Lower leg skin (tissue), 4 donors: ENCODE measurements around the gene PGLYRP3. TPM values are rescaled to one million over a fixed set of nuclear protein-coding genes. Genes with fewer than 3 reads are reported as not detected.

ENCODE experiments used
- DNase-seq, 2 donors: peaks; one replicate each; pipeline ENCODE4 v3.0.0-alpha.2; 2019; ENCODE audit warnings: low spot score in 2 of 2
- H3K4me3 ChIP-seq: fragments of 200-600 bp; sonication (generic); 2 replicates; pipeline ENCODE4 v1.5.1; 2017; ENCODE audit warnings: mild to moderate bottlenecking, low read depth; ENCODE audit not compliant: poor library complexity, severe bottlenecking
- CTCF ChIP-seq, 3 donors: fragments of 450-650 bp; IDR thresholded peaks; one replicate each; pipeline ENCODE4 v1.5.1; 2016; ENCODE audit warnings: antibody characterized with exemption in 3 of 3, mild to moderate bottlenecking in 3 of 3, moderate library complexity in 2 of 3
- POLR2A ChIP-seq, 2 donors: fragments of 450-650 bp; IDR thresholded peaks; one replicate each; pipeline ENCODE4 v1.6.1; 2016 to 2017; ENCODE audit warnings: antibody characterized with exemption in 2 of 2, mild to moderate bottlenecking in 1 of 2, moderate library complexity in 1 of 2
- WGBS, 2 donors: methylation state at CpG; one replicate each; pipeline ENCODE4 v1.1.5; 2018; 5-methylcytosine and 5-hydroxymethylcytosine counted together
- intact Hi-C: fragments of 100-400 bp; cut with DNase I; formaldehyde crosslinking; loops from one replicate; pipeline ENCODE4 v1.15.0; 2023; ENCODE audit warnings: low total_unique reads
- total RNA-seq, 4 donors: library from RNA; depleted of rRNA; stranded (reverse); fragments of >200 nt; gene quantifications; one replicate each; pipeline ENCODE4 v1.1.0, GENCODE V29; 2016

The PGLYRP3 gene
- total RNA-seq, 4 donors from 2014 or later: 33.1 to 66.1 (median 60.3) TPM

GRCh38 chr1:153345187-153346076 lies 32.7 kb upstream of the PGLYRP3 start:
- no peak overlapping the region for H3K4me3 ChIP-seq
- intact Hi-C loops: no loop called here
- no peak for TF ChIP-seq CTCF (IDR thresholded peaks at IDR 0.05)
- TF ChIP-seq POLR2A (IDR thresholded peaks at IDR 0.05): no peak
- peak in 1 of 2 donors; percentile 73 for DNase-seq
- 82 to 89% methylated on average over 14 of the region's 14 CpGs for WGBS, 2 donors

DNA sequence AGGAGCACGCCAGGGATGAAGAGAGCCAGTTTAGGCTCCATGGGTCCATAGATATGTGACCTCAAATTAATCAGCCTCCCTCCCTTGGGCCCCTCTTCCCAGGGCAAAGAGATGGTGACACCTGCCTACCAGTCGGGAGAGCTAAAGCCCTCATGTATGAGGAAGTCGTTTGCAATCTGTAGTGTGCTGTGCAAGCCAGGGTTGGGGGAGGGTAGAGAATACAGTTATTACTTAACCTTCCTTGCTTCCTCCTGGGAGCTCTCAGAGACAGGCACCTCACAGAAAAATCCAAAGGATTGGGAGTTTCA lies 31.9 kb upstream of the PGLYRP3 start:
- TF ChIP-seq POLR2A (IDR thresholded peaks at IDR 0.05) (no peak), CTCF (IDR thresholded peaks at IDR 0.05) (no peak)
- intact Hi-C loops: no loop called here
- no peak overlapping the region for H3K4me3 ChIP-seq
- peak in 1 of 2 donors; percentile 69 for DNase-seq
- 28 to 29% methylated on average over 3 of the region's 3 CpGs for WGBS, 2 donors

GRCh38 chr1:153343811-153344717 lies 31.3 kb upstream of the PGLYRP3 start:
- TF ChIP-seq POLR2A (IDR thresholded peaks at IDR 0.05): no peak
- no peak for TF ChIP-seq CTCF (IDR thresholded peaks at IDR 0.05)
- WGBS, 2 donors: 45 to 51% methylated on average over 9 of the region's 9 CpGs
- intact Hi-C loops: no loop called here
- no peak overlapping the region for H3K4me3 ChIP-seq
- DNase-seq: peak in 1 of 2 donors; percentile 72

DNA sequence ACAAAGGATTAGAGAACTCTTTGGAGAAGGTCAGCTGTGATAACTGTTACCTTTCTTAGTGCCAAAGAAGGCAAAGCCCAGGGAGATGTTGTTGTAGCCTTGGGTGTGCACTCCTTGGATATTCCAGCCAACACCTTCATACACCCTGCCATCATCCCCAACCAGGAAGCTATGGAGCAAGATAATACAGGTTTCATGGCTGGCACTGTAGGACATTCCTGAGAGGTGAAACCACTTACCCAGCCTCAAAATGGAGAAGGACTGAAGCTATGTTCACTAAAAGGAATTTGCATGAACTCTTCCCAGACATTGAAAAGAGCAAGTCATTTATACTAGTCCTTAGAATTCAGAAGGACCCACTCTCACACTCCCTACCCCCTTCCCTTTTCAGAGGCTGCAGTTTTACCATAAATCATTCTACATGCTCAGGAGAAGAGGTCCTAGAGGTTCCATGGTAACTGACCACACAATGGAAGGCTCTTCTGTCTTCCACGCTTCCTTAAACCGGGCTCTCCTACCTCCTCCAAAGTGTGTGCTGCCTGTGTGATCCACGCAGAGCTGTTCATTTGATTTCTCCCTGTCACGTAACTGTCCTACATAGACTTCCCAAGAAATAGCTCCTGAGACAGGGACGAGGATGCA lies 30.4 kb upstream of the PGLYRP3 start:
- TF ChIP-seq POLR2A (IDR thresholded peaks at IDR 0.05) (no peak), CTCF (IDR thresholded peaks at IDR 0.05) (no peak)
- no peak for DNase-seq
- 36 to 50% methylated on average over 5 of the region's 5 CpGs for WGBS, 2 donors
- intact Hi-C loops: no loop called here
- H3K4me3 ChIP-seq: no peak overlapping the region

DNA sequence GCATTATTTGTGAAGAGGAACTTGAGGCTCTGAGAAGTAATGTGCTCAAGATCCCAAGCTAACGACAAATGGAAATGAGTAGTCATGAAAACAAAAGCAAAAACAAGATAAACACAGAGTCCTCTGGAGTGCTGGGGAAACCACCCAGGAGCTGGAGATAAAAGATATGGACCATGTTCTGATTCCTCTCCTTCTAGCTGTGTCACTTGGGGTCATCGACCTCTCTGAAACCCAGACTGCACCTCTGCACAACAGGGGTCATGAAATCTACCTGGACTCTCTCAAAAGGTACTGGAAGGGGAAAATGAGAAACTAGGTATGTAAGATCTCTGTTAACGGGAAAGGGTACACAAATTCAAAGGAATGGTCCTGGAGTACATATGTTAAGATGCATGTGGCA lies 29.4 kb upstream of the PGLYRP3 start:
- TF ChIP-seq CTCF (IDR thresholded peaks at IDR 0.05) (no peak), POLR2A (IDR thresholded peaks at IDR 0.05) (no peak)
- H3K4me3 ChIP-seq: no peak overlapping the region
- DNase-seq: no peak
- intact Hi-C loops: no loop called here
- 66 to 75% methylated on average over 3 of the region's 3 CpGs for WGBS, 2 donors
